ENCODE measurements around the gene ZBTB7C.

ZBTB7C gene

GRCh38 chr18:48371854-48372602 is 37.2 kb downstream of the ZBTB7C start:
- no peak for TF ChIP-seq REST (IDR thresholded peaks at IDR 0.05; ENCODE audit: insufficient read depth in 1 of 2, low read depth in 2 of 2, low read length in 2 of 2)
- no peak for TF ChIP-seq FOXP2 (optimal IDR thresholded peaks at IDR 0.05; ENCODE audit: borderline replicate concordance, extremely low read depth, extremely low read length, insufficient read depth)
- no peak for TF ChIP-seq SIN3A (IDR thresholded peaks at IDR 0.05; ENCODE audit: borderline replicate concordance, insufficient read depth, low read length)
- TF ChIP-seq TAF1 (IDR thresholded peaks at IDR 0.05; ENCODE audit: borderline replicate concordance, insufficient read depth, low read length): no peak
- TF ChIP-seq POLR2AphosphoS5 (IDR thresholded peaks at IDR 0.05; ENCODE audit: low read depth, low read length): no peak

- no peak for TF ChIP-seq REST (IDR thresholded peaks at IDR 0.05; ENCODE audit: insufficient read depth in 1 of 2, low read depth in 2 of 2, low read length in 2 of 2)
- TF ChIP-seq SIN3A (IDR thresholded peaks at IDR 0.05; ENCODE audit: borderline replicate concordance, insufficient read depth, low read length): no peak
- TF ChIP-seq TAF1 (IDR thresholded peaks at IDR 0.05; ENCODE audit: borderline replicate concordance, insufficient read depth, low read length): no peak
- no peak for TF ChIP-seq FOXP2 (optimal IDR thresholded peaks at IDR 0.05; ENCODE audit: borderline replicate concordance, extremely low read depth, extremely low read length, insufficient read depth)
- TF ChIP-seq POLR2AphosphoS5 (IDR thresholded peaks at IDR 0.05; ENCODE audit: low read depth, low read length): no peak
Observed at GRCh38 chr18:48367557-48367956, 41.6 kb downstream of the ZBTB7C start.

GRCh38 chr18:48365965-48366364 is 43.2 kb downstream of the ZBTB7C start:
- TF ChIP-seq FOXP2 (optimal IDR thresholded peaks at IDR 0.05; ENCODE audit: borderline replicate concordance, extremely low read depth, extremely low read length, insufficient read depth) (no peak), POLR2AphosphoS5 (IDR thresholded peaks at IDR 0.05; ENCODE audit: low read depth, low read length) (no peak), REST (IDR thresholded peaks at IDR 0.05; ENCODE audit: insufficient read depth in 1 of 2, low read depth in 2 of 2, low read length in 2 of 2) (no peak), TAF1 (IDR thresholded peaks at IDR 0.05; ENCODE audit: borderline replicate concordance, insufficient read depth, low read length) (no peak), SIN3A (IDR thresholded peaks at IDR 0.05; ENCODE audit: borderline replicate concordance, insufficient read depth, low read length) (no peak)

- TF ChIP-seq SIN3A (IDR thresholded peaks at IDR 0.05; ENCODE audit: borderline replicate concordance, insufficient read depth, low read length) (no peak), FOXP2 (optimal IDR thresholded peaks at IDR 0.05; ENCODE audit: borderline replicate concordance, extremely low read depth, extremely low read length, insufficient read depth) (no peak)
Observed at GRCh38 chr18:48364146-48364545, 45.0 kb downstream of the ZBTB7C start.

- TF ChIP-seq FOXP2 (optimal IDR thresholded peaks at IDR 0.05; ENCODE audit: borderline replicate concordance, extremely low read depth, extremely low read length, insufficient read depth): no peak
- no peak for TF ChIP-seq POLR2AphosphoS5 (IDR thresholded peaks at IDR 0.05; ENCODE audit: low read depth, low read length)
- no peak for TF ChIP-seq REST (IDR thresholded peaks at IDR 0.05; ENCODE audit: insufficient read depth in 1 of 2, low read depth in 2 of 2, low read length in 2 of 2)
- TF ChIP-seq SIN3A (IDR thresholded peaks at IDR 0.05; ENCODE audit: borderline replicate concordance, insufficient read depth, low read length): no peak
- no peak for TF ChIP-seq TAF1 (IDR thresholded peaks at IDR 0.05; ENCODE audit: borderline replicate concordance, insufficient read depth, low read length)
Observed at GRCh38 chr18:48363175-48363574, 46.0 kb downstream of the ZBTB7C start.
